ENCODE measurements around the gene PDE8B.

PDE8B gene

DNA sequence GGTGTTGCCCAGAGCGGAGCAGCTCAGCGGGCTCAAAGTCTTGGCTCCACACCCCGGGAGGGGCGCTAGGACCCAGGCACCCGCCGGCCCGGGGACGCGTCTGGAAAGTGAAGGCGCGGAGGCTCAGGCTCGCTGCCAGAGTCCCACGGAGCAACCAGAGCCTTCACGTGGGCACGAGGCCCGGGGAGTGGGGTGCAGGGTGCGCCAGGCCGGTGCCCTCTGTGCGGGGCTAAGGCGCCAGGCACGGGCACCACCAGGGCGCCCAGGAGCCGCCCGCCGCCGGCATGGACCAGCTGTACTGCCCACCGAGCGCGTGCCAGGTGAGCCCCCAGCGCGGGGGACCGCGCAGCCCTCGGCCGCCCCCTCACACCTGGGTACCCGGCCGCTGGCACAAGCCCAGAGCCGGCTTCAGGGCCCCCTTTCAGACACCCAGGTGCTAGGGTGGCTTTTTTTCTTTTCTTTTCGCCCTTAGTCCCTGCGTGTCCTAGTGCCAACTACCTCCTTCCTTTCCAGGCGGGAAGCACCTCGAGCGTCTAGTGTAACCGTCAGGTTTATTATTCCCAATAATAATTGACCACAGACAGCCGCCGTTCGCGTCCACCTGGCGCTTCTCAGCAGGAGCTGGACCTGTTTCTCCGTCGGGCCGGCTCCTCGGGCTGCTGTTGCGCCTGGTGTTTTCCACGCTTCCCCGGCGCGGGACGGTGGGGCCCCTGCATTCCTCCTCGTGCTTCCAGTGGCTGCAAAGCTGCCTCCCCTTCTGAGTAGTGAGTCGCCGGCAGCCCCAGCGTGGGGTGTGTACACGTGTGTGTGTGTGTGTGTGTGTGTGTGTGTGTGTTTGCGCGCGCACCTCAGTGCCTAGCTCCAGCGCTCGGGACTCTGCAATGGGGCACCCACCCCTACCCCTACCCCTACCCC is 30.1 kb upstream of the PDE8B start:
- FAIRE-seq (no peak), DNase-seq (ENCODE audit: insufficient read length, low spot score) (no peak)
- no peak for TF ChIP-seq POLR2A (IDR thresholded peaks at IDR 0.05; ENCODE audit: low read depth, low read length)

DNA sequence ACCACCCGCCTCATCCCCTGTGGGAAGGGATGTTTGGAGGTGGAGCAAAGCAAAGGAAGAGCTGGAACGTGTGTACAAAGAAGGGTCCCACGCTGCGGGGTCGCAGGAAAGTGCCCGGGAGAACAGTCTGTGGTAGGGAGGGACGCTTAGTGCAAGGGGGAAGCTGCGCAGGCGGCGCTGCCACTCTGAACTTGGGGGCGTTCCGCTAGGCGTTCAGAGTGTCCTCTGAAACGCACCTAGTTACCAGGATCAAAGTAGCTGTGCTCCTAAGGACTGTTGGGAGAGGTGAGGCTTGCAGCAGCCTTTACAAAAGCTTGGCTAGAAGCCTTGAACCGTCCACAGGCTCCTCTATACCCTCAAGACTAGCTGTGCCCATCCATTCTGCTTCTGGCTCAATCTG is 29.3 kb upstream of the PDE8B start:
- TF ChIP-seq POLR2A (IDR thresholded peaks at IDR 0.05; ENCODE audit: low read depth, low read length), result no peak
- FAIRE-seq (no peak), DNase-seq (ENCODE audit: insufficient read length, low spot score) (no peak)

DNA sequence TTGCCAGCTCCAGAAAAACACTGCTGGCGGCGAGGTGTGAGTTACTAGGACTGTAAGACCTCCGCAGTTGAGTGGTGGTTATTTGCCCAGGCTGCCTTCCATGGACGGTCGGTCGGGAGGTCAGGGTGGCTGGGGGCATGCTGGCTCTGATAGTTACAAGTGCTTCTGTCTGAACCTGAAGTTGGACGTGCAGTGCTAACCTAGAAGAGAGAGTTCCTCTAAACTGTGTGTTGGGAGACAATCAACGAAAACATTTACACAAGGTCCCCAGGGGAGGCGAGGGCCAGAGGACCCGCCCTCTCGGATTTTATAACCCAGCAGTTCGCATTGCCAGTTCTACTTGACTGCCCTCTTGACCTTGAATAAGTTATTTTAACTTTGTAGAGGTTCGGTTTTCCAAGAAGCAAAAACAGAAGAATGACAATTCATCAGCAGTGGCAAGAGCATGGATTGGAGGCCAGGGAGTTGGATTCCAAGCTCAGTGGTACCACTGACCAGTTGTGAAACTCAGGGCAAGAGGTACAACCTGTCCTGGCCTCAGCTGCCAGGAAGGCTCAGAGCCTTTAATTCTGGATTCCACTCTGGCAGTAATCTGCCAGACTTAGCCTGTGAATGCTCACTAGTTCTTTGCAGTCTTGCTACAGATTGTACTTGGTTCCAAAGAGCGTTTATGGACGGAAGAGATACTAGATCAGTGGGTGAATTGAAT is 28.7 kb upstream of the PDE8B start:
- DNase-seq (ENCODE audit: insufficient read length, low spot score), result no peak
- TF ChIP-seq POLR2A (IDR thresholded peaks at IDR 0.05; ENCODE audit: low read depth, low read length), result no peak
- FAIRE-seq, result no peak

DNA sequence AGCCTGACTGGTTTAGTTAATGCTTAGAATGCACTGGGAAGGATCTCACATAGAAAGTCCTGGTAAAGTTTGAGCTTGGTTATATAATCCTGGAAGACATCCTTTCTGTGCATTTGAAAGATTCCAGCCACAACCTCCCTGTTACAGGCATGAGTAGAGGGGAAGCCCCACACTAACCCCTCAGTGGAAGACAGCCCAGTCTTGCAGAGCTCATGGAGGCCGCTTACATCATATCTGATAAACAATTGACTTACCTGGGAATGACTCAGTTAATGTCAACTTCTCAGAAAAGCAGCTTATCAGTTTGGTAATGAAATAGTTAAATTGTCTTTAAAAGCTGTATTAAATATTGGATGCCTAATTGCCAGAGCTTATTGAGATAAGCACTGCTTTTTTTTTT is 28.1 kb upstream of the PDE8B start:
- TF ChIP-seq POLR2A (IDR thresholded peaks at IDR 0.05; ENCODE audit: low read depth, low read length), result no peak
- FAIRE-seq, result no peak
- no peak for DNase-seq (ENCODE audit: insufficient read length, low spot score)

DNA sequence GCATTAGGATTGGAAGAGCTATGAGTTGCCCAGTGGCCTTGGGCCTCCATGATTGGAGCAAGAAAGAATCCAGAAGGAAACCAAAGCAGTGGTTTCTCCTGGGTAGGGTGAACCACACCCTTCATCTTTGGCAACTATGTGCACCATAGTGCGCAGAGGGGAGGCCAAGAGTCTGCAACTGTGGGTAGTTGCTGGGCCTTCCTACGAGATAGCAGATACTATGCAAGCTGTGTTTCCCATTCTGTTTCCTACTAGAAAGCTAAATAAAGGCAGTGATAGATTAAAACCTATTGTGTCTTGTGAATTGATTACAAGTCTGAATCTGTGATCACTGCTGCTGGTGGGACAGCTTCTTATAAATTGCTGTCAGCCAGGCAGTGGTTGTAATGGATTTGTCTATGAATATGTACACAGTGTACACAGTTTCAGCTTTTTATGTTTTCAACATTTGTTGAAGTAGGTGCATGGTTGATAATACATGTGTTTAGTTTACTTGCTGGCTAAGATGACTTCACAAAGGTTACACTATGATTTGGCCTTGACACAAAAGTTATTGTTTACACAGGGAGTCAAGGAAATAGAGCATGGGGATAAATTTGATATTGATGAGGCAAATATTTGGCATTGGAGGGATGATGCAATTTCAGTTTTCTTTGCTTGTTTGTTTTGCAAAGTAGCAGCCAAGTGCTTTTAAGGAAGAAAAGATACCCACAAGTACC is 23.7 kb upstream of the PDE8B start:
- DNase-seq (ENCODE audit: insufficient read length, low spot score) (no peak), FAIRE-seq (no peak)

DNA sequence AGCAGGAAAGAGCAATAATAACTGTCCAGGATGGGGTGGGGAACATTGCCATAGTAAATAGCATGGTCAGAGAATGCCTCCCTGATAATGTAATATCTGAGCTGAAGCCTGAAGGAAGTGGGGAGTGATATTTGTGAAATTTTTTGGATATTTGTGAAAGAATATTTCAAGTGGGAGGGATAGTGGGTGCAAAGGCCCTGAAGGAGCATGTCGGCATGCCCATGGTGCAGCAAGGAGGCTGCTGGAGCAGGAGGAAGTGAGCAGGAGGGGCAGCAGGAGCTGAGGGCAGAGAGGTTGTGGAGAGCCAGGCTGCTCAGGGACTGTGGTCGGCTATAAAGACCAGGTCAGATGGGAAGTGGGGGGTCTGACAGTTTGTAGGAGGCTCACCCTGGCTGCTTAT is 21.1 kb upstream of the PDE8B start:
- FAIRE-seq (no peak), DNase-seq (ENCODE audit: insufficient read length, low spot score) (no peak)
- TF ChIP-seq POLR2A (IDR thresholded peaks at IDR 0.05; ENCODE audit: low read depth, low read length), result no peak

More for the DNA sequence above, 23.7 kb upstream of the PDE8B start:
- no peak for TF ChIP-seq POLR2A (IDR thresholded peaks at IDR 0.05; ENCODE audit: low read depth, low read length)

DNA sequence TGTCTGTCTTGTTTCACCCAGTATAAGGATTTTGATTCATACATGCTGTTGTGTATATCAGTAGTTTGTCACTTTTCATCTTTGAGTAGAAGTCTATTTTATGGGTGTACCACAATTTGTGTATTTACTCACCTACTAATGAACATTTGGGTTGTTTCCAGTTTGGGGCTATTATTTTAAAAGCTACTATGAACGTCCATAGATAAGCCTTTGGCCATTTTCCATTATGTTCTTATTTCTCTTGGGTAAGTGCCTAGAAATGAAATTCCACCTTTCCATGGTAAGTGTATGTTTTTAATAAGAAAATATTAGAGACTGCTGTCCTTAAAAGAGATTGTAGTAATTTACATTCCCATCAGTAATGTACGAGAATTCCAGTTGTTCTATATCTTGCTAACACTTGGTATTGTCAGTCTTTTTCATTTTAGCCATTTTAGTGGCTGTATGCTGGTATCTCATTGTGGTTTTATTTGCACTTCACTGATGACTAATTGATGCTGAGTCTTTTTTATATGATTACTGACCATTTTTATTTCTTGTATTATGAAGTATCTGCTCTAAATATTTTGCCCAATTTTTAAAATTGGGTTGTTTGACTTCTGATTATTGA is 17.9 kb upstream of the PDE8B start:
- no peak for DNase-seq (ENCODE audit: insufficient read length, low spot score)
- no peak for FAIRE-seq
- TF ChIP-seq POLR2A (IDR thresholded peaks at IDR 0.05; ENCODE audit: low read depth, low read length), result no peak

DNA sequence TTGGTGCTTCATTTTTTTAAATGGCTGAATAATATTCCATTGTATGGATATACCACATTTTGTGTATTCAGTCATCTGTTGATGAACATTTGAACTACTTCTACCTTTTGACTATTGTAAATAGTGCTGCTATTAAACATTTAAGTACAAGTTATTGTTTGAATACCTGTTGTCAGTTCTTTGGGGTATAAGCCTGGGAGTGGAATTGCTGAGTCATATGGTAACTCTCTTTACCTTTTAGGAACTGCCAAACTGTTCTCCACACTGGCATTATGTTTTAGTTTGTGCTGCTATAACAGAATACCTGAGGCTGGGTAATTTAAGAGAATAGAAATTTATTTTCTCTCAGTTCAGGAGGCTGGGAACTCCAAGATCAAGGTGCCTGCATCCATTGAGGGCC is 15.7 kb upstream of the PDE8B start:
- no peak for TF ChIP-seq POLR2A (IDR thresholded peaks at IDR 0.05; ENCODE audit: low read depth, low read length)
- no peak for FAIRE-seq
- DNase-seq (ENCODE audit: insufficient read length, low spot score), result no peak

DNA sequence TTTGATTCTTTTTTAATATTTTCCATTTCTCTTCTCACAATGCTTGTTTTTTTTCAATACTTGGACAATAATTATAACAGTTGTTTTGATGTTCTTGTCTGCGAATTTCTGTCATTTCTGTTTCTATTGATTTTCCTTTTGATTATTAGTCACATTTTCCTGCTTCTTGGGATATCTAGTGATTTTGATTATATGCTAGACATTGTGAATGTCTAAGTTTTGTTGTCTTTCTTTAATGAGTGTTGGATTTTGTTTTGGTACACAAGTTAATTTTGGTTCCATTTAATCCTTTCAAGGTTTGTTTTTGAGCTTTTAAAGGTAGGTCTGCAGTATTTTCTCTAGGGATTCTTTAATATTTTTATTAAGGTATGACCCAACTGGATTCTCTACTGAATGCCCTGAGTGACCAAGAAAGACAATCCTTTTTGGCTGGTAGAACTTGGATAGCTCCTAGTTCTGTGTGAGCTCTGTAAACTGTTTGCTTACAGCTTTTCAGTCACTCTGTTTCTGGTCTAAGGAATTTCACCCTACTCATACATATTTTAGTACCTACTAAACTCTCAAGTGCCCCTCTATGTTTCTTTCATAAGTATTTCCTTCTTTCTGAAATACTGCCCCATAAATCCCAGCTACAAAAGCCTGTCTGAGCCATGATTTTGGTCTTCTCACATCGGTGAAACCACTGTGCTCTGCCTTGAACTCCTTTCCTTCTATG is 12.5 kb upstream of the PDE8B start:
- no peak for DNase-seq (ENCODE audit: insufficient read length, low spot score)
- TF ChIP-seq POLR2A (IDR thresholded peaks at IDR 0.05; ENCODE audit: low read depth, low read length), result no peak
- no peak for FAIRE-seq

DNA sequence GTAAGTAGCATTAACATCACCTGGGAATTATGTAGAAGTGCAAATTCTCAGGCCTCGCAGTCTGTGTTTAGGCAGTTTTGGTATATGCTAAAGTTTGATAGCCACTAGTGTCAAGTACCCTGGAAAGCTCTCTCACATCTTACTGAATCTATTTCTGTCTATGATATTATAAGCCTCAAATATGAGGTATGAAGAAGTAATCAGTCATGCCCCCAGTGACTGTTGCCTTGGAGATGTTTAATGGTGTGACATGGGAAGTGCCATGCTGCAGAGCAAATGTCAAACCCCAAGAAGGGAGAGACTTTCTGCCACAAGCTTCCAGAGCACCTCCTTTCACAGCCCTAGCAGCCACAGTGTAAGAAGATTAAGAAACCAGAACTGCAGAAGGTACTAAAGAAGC is 9.8 kb upstream of the PDE8B start:
- no peak for TF ChIP-seq POLR2A (IDR thresholded peaks at IDR 0.05; ENCODE audit: low read depth, low read length)
- DNase-seq (ENCODE audit: insufficient read length, low spot score), result no peak
- FAIRE-seq, result no peak

DNA sequence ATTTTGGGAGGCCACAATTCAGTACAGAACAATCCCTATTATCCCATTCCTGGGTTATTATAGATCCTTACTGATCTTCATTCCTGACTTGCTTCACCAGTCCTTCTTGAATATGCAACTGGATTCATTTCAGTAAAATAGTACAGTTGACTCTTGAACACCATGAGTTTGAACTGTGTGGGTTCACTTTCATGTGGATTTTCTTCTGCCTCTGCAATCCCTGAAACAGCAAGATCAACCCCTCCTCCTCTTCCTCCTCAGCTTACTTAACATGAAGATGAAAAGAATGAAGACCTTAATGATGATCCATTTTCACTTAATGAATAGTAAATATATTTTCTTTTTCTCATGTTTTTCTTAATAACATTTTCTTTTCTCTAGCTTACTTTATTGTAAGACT is 8.3 kb upstream of the PDE8B start:
- DNase-seq (ENCODE audit: insufficient read length, low spot score) (no peak), FAIRE-seq (no peak)
- no peak for TF ChIP-seq POLR2A (IDR thresholded peaks at IDR 0.05; ENCODE audit: low read depth, low read length)

DNA sequence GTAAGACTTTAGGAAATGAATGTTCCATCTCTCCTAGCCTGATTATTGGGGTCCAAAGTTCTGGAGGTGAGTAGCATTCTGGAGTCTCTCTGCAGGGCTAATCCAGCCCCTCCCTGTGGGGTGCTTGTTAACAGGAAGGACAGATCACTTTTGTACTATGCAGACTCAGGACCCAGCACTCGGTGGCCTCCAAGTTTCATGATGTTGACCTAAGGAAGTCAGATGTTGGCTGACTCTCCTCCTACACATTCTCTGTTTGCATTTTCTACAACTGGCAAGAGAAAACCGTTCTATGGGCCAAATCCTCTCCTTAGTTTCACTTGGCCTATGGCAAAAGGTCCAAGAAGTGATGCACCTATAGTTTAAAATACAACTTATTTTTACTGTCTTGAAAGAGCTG is 5.5 kb upstream of the PDE8B start:
- no peak for TF ChIP-seq POLR2A (IDR thresholded peaks at IDR 0.05; ENCODE audit: low read depth, low read length)
- DNase-seq (ENCODE audit: insufficient read length, low spot score), result no peak
- FAIRE-seq, result no peak

DNA sequence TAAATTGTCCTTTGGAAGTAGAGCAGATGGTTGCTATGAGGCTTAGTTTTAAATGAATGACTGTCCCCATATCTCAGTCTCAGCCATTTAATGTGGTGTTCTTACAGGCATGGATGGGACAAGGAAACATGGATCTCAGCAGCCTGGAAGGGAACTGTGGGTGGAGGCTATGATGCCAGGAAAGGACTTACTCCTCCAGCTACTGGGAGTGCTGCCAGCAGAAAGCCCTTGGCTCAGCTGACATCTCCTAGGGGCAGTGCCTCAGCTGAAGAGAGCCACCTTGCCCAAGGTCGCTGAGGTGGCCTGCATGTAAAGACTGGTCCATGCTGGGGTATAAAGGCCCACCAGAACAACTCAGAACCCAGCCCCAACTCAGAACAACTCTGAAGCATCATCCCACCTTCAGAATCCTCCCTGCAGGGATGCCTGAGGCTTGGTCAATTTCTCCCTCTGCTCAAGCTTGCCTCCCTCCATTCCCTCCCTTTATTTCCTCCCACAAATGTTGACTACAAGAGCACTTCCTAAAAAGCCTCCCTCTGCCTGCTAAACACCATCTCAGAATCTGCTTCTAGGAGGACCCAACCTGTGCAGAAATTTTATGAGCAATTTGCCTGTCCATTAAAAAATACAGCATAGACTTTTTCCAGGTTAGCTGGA is 1.8 kb upstream of the PDE8B start:
- no peak for TF ChIP-seq POLR2A (IDR thresholded peaks at IDR 0.05; ENCODE audit: low read depth, low read length)
- no peak for DNase-seq (ENCODE audit: insufficient read length, low spot score)
- FAIRE-seq, result no peak
